HL-60 (cell line): ENCODE data around the gene HSDL2.

Source experiments
- GABPA ChIP-seq: IDR thresholded peaks from 2 replicates; pipeline ENCODE4 v1.6.1; 2012; ENCODE audit warnings: low read depth
- POLR2AphosphoS5 ChIP-seq: IDR thresholded peaks from 2 replicates; pipeline ENCODE4 v1.6.1; 2012; ENCODE audit warnings: low read depth
- SPI1 ChIP-seq: IDR thresholded peaks from 2 replicates; pipeline ENCODE4 v1.6.1; 2012; ENCODE audit warnings: low read depth, mild to moderate bottlenecking, borderline replicate concordance
- TF ChIP-seq, protein P1 (sequence below): IDR thresholded peaks from one replicate; pipeline ENCODE4 v1.5.1; 2011; ENCODE audit warnings: low read length, control low read depth, inconsistent platforms; ENCODE audit not compliant: insufficient read depth
- TF ChIP-seq, protein P2 (sequence below): IDR thresholded peaks from 2 replicates; pipeline ENCODE4 v1.6.1; 2012; ENCODE audit warnings: low read depth; ENCODE audit not compliant: insufficient replicate concordance

DNA sequence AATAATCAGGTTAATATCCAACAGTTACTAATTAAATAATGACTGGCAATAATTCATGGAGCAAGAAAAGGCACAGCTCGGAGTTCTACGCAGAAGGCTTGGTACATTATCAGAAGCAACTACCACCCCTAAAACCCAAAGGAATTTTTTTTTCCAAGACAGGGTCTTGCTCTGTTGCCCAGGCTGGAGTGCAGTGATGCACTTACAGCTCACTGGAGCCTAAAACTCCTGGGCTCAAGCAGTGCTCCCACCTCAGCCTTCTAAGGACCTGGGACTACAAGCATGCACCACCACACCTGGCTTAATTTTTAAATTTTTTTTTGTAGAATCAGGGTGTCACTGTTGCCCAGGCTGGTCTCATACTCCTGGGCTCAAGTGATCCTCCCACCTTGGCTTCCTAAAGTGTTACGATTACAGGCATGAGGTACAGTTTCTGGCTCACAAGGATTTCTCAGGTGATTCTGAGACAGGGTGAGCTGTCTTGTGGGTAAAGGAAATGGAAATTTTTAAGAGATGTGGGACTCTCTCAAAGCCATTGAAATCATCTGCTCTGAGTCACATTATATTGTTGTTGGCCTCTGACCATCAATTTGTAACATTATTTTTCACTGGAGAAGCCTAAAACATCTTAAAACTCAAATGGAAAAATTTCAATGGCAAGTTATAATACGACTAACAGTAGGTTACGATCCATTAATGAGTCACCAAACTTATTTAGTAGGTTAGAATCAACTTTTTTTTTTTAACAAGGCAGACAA is 19.7 kb upstream of the HSDL2 start:
- TF ChIP-seq, protein P1, sequence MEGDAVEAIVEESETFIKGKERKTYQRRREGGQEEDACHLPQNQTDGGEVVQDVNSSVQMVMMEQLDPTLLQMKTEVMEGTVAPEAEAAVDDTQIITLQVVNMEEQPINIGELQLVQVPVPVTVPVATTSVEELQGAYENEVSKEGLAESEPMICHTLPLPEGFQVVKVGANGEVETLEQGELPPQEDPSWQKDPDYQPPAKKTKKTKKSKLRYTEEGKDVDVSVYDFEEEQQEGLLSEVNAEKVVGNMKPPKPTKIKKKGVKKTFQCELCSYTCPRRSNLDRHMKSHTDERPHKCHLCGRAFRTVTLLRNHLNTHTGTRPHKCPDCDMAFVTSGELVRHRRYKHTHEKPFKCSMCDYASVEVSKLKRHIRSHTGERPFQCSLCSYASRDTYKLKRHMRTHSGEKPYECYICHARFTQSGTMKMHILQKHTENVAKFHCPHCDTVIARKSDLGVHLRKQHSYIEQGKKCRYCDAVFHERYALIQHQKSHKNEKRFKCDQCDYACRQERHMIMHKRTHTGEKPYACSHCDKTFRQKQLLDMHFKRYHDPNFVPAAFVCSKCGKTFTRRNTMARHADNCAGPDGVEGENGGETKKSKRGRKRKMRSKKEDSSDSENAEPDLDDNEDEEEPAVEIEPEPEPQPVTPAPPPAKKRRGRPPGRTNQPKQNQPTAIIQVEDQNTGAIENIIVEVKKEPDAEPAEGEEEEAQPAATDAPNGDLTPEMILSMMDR = no peak
- TF ChIP-seq, protein P2, sequence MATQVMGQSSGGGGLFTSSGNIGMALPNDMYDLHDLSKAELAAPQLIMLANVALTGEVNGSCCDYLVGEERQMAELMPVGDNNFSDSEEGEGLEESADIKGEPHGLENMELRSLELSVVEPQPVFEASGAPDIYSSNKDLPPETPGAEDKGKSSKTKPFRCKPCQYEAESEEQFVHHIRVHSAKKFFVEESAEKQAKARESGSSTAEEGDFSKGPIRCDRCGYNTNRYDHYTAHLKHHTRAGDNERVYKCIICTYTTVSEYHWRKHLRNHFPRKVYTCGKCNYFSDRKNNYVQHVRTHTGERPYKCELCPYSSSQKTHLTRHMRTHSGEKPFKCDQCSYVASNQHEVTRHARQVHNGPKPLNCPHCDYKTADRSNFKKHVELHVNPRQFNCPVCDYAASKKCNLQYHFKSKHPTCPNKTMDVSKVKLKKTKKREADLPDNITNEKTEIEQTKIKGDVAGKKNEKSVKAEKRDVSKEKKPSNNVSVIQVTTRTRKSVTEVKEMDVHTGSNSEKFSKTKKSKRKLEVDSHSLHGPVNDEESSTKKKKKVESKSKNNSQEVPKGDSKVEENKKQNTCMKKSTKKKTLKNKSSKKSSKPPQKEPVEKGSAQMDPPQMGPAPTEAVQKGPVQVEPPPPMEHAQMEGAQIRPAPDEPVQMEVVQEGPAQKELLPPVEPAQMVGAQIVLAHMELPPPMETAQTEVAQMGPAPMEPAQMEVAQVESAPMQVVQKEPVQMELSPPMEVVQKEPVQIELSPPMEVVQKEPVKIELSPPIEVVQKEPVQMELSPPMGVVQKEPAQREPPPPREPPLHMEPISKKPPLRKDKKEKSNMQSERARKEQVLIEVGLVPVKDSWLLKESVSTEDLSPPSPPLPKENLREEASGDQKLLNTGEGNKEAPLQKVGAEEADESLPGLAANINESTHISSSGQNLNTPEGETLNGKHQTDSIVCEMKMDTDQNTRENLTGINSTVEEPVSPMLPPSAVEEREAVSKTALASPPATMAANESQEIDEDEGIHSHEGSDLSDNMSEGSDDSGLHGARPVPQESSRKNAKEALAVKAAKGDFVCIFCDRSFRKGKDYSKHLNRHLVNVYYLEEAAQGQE = no peak
- TF ChIP-seq GABPA (no peak), POLR2AphosphoS5 (no peak), SPI1 (no peak)
